ENCODE measurements around the gene ABO.

Gene ABO

GRCh38 chr9:133268335-133269056 is 6.5 kb downstream of the ABO start:
- H3K9me3 Mint-ChIP-seq, result peaks cover 16% of the 10 kb centered on the region
- H3K27me3 Mint-ChIP-seq (ENCODE audit: low read depth, poor library complexity), result peaks cover 57% of the 10 kb centered on the region
- H3K27ac Mint-ChIP-seq, result no peak overlapping the region
- H3K4me3 Mint-ChIP-seq, result no peak overlapping the region
- peaks cover 4% of the 10 kb centered on the region for H3K4me1 Mint-ChIP-seq
- H3K36me3 Mint-ChIP-seq (ENCODE audit: low read depth), result no peaks in the 10 kb centered on the region
- no peak for TF ChIP-seq CTCF (IDR thresholded peaks at IDR 0.05)
- DNase-seq, result no peak

- Mint-ChIP-seq H3K4me3 (no peak overlapping the region), H3K27me3 (ENCODE audit: low read depth, poor library complexity) (peaks cover 26% of the 10 kb centered on the region), H3K4me1 (peaks cover 1% of the 10 kb centered on the region), H3K9me3 (peaks cover 12% of the 10 kb centered on the region), H3K27ac (no peak overlapping the region), H3K36me3 (ENCODE audit: low read depth) (no peaks in the 10 kb centered on the region)
- TF ChIP-seq CTCF (IDR thresholded peaks at IDR 0.05), result no peak
- DNase-seq, result no peak
These were observed 10.7 kb downstream of the ABO start for GRCh38 chr9:133264235-133264764.

GRCh38 chr9:133263557-133263956 is 11.4 kb downstream of the ABO start:
- Mint-ChIP-seq H3K36me3 (ENCODE audit: low read depth) (no peaks in the 10 kb centered on the region), H3K27me3 (ENCODE audit: low read depth, poor library complexity) (peaks cover 20% of the 10 kb centered on the region), H3K4me1 (peaks cover 5% of the 10 kb centered on the region), H3K27ac (no peak overlapping the region), H3K4me3 (no peak overlapping the region), H3K9me3 (peaks cover 12% of the 10 kb centered on the region)
- TF ChIP-seq CTCF (IDR thresholded peaks at IDR 0.05), result no peak
- DNase-seq, result no peak

- no peaks in the 10 kb centered on the region for H3K36me3 Mint-ChIP-seq (ENCODE audit: low read depth)
- no peak overlapping the region for H3K4me3 Mint-ChIP-seq
- H3K9me3 Mint-ChIP-seq, result peaks cover 12% of the 10 kb centered on the region
- H3K4me1 Mint-ChIP-seq, result peaks cover 18% of the 10 kb centered on the region
- no peak overlapping the region for H3K27ac Mint-ChIP-seq
- no peak for TF ChIP-seq CTCF (IDR thresholded peaks at IDR 0.05)
- no peak for DNase-seq
- peaks cover 14% of the 10 kb centered on the region for H3K27me3 Mint-ChIP-seq (ENCODE audit: low read depth, poor library complexity)
These were observed 12.8 kb downstream of the ABO start for GRCh38 chr9:133262226-133262625.

- no peak overlapping the region for H3K27ac Mint-ChIP-seq
- peaks cover 20% of the 10 kb centered on the region for H3K4me1 Mint-ChIP-seq
- H3K9me3 Mint-ChIP-seq, result peaks cover 12% of the 10 kb centered on the region
- no peak for TF ChIP-seq CTCF (IDR thresholded peaks at IDR 0.05)
- no peak overlapping the region for H3K4me3 Mint-ChIP-seq
- no peaks in the 10 kb centered on the region for H3K36me3 Mint-ChIP-seq (ENCODE audit: low read depth)
- H3K27me3 Mint-ChIP-seq (ENCODE audit: low read depth, poor library complexity), result peaks cover 14% of the 10 kb centered on the region
- no peak for DNase-seq
These were observed 13.3 kb downstream of the ABO start for GRCh38 chr9:133261753-133262120.

Data from nephron progenitor cell (in vitro differentiated cells).